ENCODE measurements around the gene LCORL. TPM values are rescaled to one million over a fixed set of nuclear protein-coding genes. Genes with fewer than 3 reads are reported as not detected.

The LCORL gene
- total and polyA plus RNA-seq, 2 of the 4 experiments (the other 2 are of a cell fraction) = 2.1 to 5.0 TPM

- Histone ChIP-seq H3K18ac (ENCODE audit: low read depth, low read length) (no peak overlapping the region), H3K23ac (ENCODE audit: low read depth, low read length) (no peak overlapping the region), H3K9ac (ENCODE audit: low read depth, low read length) (no peak overlapping the region), H3K4me1 (ENCODE audit: control insufficient read depth, insufficient read depth, low read length) (no peaks in the 10 kb centered on the region), H3K9me3 (ENCODE audit: control insufficient read depth, insufficient read depth, low read length) (no peaks in the 10 kb centered on the region), H4K91ac (ENCODE audit: insufficient read depth, low read depth, low read length) (no peak overlapping the region), H3K36me3 (ENCODE audit: control insufficient read depth, insufficient read depth, low read length) (no peaks in the 10 kb centered on the region), H3K27ac (ENCODE audit: insufficient read depth, low read length) (no peak overlapping the region), H2BK120ac (ENCODE audit: low read depth, low read length) (no peak overlapping the region), H3K56ac (ENCODE audit: extremely low read depth, insufficient read depth, low read length) (no peak overlapping the region), H2AK5ac (ENCODE audit: low read depth, low read length) (no peak overlapping the region), H2AFZ (replicated peaks; ENCODE audit: low read length, poor library complexity) (no peak overlapping the region), H3K79me1 (ENCODE audit: low read depth in 1 of 2, low read length in 2 of 2) (no peaks in the 10 kb centered on the region), H2BK20ac (ENCODE audit: low read depth, low read length) (no peak overlapping the region), H4K5ac (ENCODE audit: low read depth, low read length) (no peak overlapping the region; the same call in 1 of the 2 replicates), H2AK9ac (replicated peaks; ENCODE audit: low read depth, low read length, poor library complexity) (no peak overlapping the region), H3K14ac (replicated peaks; ENCODE audit: low read depth, low read length) (no peak overlapping the region), H4K8ac (ENCODE audit: low read depth in 2 of 2, low read length in 2 of 2) (no peak overlapping the region), H3K4ac (ENCODE audit: low read depth, low read length) (no peak overlapping the region), H3K4me3 (ENCODE audit: insufficient read depth, low read depth, low read length) (no peak overlapping the region), H3K9me1 (ENCODE audit: insufficient read depth, low read length) (no peaks in the 10 kb centered on the region), H3K27me3 (ENCODE audit: control insufficient read depth, insufficient read depth, low read length) (no peaks in the 10 kb centered on the region), H3K4me2 (ENCODE audit: low read depth, low read length) (no peak overlapping the region), H4K20me1 (ENCODE audit: insufficient read depth, low read length) (no peaks in the 10 kb centered on the region), H2BK15ac (ENCODE audit: low read depth, low read length) (no peak overlapping the region), H2BK5ac (ENCODE audit: low read depth, low read length, poor library complexity, severe bottlenecking) (no peak overlapping the region)
- in situ Hi-C loops (cut with MboI; ENCODE audit: low sequenced_read_pairs) (no loop called here), intact Hi-C loops (cut with micrococcal nuclease) (no loop called here), dilution Hi-C loops (cut with HindIII; ENCODE audit: low sequenced_read_pairs, unreplicated experiment) (no loop called here)
- CTCF ChIA-PET = no interaction called here
- no peak for DNase-seq
- WGBS, 2 experiments (ENCODE audit: extremely low coverage in 2 of 2, insufficient read length in 1 of 2) = no CpG with 5 or more reads among the region's 3 CpGs
- no TSS peak for BruUV-seq (replicated peaks)
- ATAC-seq (ENCODE audit: low read depth) = no peak
- POLR2A ChIA-PET (ENCODE audit: unreplicated experiment) = no interaction called here
- TF ChIP-seq MXI1 (IDR thresholded peaks at IDR 0.05; ENCODE audit: borderline replicate concordance, low read depth, low read length) (no peak), CTCF (conservative IDR thresholded peaks at IDR 0.05; ENCODE audit: low read depth, low read length) (no peak), MAFK (IDR thresholded peaks at IDR 0.05; ENCODE audit: low read depth, low read length) (no peak), USF2 (IDR thresholded peaks at IDR 0.05; ENCODE audit: low read depth, low read length) (no peak), RAD21 (IDR thresholded peaks at IDR 0.05; ENCODE audit: low read length) (no peak), CHD1 (IDR thresholded peaks at IDR 0.05; ENCODE audit: low read depth, low read length) (no peak), BHLHE40 (IDR thresholded peaks at IDR 0.05; ENCODE audit: low read depth, low read length) (no peak), NFE2L2 (IDR thresholded peaks at IDR 0.05; ENCODE audit: low read depth, low read length) (no peak), RFX5 (IDR thresholded peaks at IDR 0.05; ENCODE audit: low read depth, low read length) (no peak), ELK1 (IDR thresholded peaks at IDR 0.05; ENCODE audit: borderline replicate concordance, low read depth, low read length) (no peak), SMC3 (IDR thresholded peaks at IDR 0.05; ENCODE audit: low read depth, low read length) (no peak), RCOR1 (IDR thresholded peaks at IDR 0.05; ENCODE audit: insufficient replicate concordance, low read length) (no peak), FOS (IDR thresholded peaks at IDR 0.05; ENCODE audit: low read depth, low read length) (no peak), POLR2A (IDR thresholded peaks at IDR 0.05; ENCODE audit: low read depth, low read length) (no peak), MAZ (IDR thresholded peaks at IDR 0.05; ENCODE audit: borderline replicate concordance, low read depth, low read length) (no peak), CEBPB (IDR thresholded peaks at IDR 0.05; ENCODE audit: low read depth, low read length) (no peak)
Observed at GRCh38 chr4:17854036-17854435, 167.5 kb downstream of the LCORL start.
